Renal cortical epithelial cell (primary cell): Measurements from ENCODE around the gene ANKRD11. TPM values are rescaled to one million over a fixed set of nuclear protein-coding genes. Genes with fewer than 3 reads are reported as not detected.
"Not testable (repeated sequence)": the region's sequence is repeated elsewhere in the genome, so short reads cannot be mapped to it uniquely, and the experiment has no call there.

Source experiments
- DNase-seq: peaks from one replicate; pipeline ENCODE4 v3.0.0-alpha.2; 2011; ENCODE audit warnings: low read depth
- total RNA-seq: library from RNA; depleted of rRNA; stranded (reverse); fragments of >200 nt; gene quantifications from 2 replicates; pipeline ENCODE4 v1.2.3, GENCODE V29; 2014

ANKRD11 gene
- total RNA-seq, 1 donor from 2014 or later: 96.9 TPM

GRCh38 chr16:89407282-89407924 lies 83.0 kb downstream of the ANKRD11 start:
- no peak for DNase-seq

GRCh38 chr16:89406277-89406888 lies 84.0 kb downstream of the ANKRD11 start:
- no peak for DNase-seq

- no peak for DNase-seq
Measured at GRCh38 chr16:89404561-89404960, 85.8 kb downstream of the ANKRD11 start.

GRCh38 chr16:89402962-89403361 lies 87.4 kb downstream of the ANKRD11 start:
- DNase-seq: no peak

GRCh38 chr16:89401641-89402445 lies 88.5 kb downstream of the ANKRD11 start:
- DNase-seq: no peak

GRCh38 chr16:89401205-89401604 lies 89.2 kb downstream of the ANKRD11 start:
- no peak for DNase-seq

- no peak for DNase-seq
Measured at GRCh38 chr16:89400740-89401139, 89.6 kb downstream of the ANKRD11 start.

GRCh38 chr16:89398924-89399323 lies 91.4 kb downstream of the ANKRD11 start:
- DNase-seq: no peak

GRCh38 chr16:89397331-89397861 lies 93.0 kb downstream of the ANKRD11 start:
- no peak for DNase-seq

- DNase-seq: no peak
Measured at GRCh38 chr16:89396156-89396555, 94.2 kb downstream of the ANKRD11 start.

GRCh38 chr16:89395150-89396142 lies 94.9 kb downstream of the ANKRD11 start:
- DNase-seq: peak; percentile 98

- no peak for DNase-seq
Measured at GRCh38 chr16:89393738-89394406, 96.5 kb downstream of the ANKRD11 start.

- DNase-seq: no peak
Measured at GRCh38 chr16:89392881-89393737, 97.3 kb downstream of the ANKRD11 start.

GRCh38 chr16:89390224-89390583 lies 100.2 kb downstream of the ANKRD11 start:
- DNase-seq: not testable (repeated sequence)

- not testable (repeated sequence) for DNase-seq
Measured at GRCh38 chr16:89389504-89390223, 100.7 kb downstream of the ANKRD11 start.

- DNase-seq: no peak
Measured at GRCh38 chr16:89388536-89388935, 101.8 kb downstream of the ANKRD11 start.

GRCh38 chr16:89386306-89387185 lies 103.8 kb downstream of the ANKRD11 start:
- DNase-seq: no peak

GRCh38 chr16:89385712-89386111 lies 104.6 kb downstream of the ANKRD11 start:
- no peak for DNase-seq
